Testis (tissue), 5 donors: ENCODE data around the gene PLCXD1. TPM values are rescaled to one million over a fixed set of nuclear protein-coding genes. Genes with fewer than 3 reads are reported as not detected.
"Not testable (repeated sequence)": the region's sequence is repeated elsewhere in the genome, so short reads cannot be mapped to it uniquely, and the experiment has no call there.

ENCODE experiments used
- DNase-seq: peaks from one replicate; pipeline ENCODE4 v3.0.0-alpha.2; 2019
- H3K27ac ChIP-seq, 2 donors: fragments of 200-600 bp; sonication (generic); one replicate each; pipeline ENCODE4 v1.5.1; 2019
- H3K27me3 ChIP-seq: fragments of 200-600 bp; sonication (generic); one replicate; pipeline ENCODE4 v1.5.1; 2019
- H3K36me3 ChIP-seq: fragments of 200-600 bp; sonication (generic); one replicate; pipeline ENCODE4 v1.5.1; 2017; ENCODE audit warnings: low read depth; ENCODE audit errors: missing control alignments
- H3K4me1 ChIP-seq: fragments of 200-600 bp; sonication (generic); one replicate; pipeline ENCODE4 v1.5.1; 2019
- H3K4me3 ChIP-seq, 2 donors: fragments of 200-600 bp; sonication (generic); one replicate each; pipeline ENCODE4 v1.5.1; 2017 to 2019
- H3K9me3 ChIP-seq: fragments of 200-600 bp; sonication (generic); one replicate; pipeline ENCODE4 v1.5.1; 2017
- CTCF ChIP-seq, 3 experiments: fragments of 450-650 bp in 2 of 3; fragments of 200-600 bp in 1 of 3; sonication (generic) in 1 of 3; IDR thresholded peaks; one replicate each; pipeline ENCODE4 v1.5.1; 2016 to 2019; ENCODE audit warnings: antibody characterized with exemption in 3 of 3, mild to moderate bottlenecking in 2 of 3, moderate library complexity in 1 of 3
- POLR2A ChIP-seq: fragments of 450-650 bp; IDR thresholded peaks from one replicate; pipeline ENCODE4 v1.6.1; 2017; ENCODE audit warnings: antibody characterized with exemption, mild to moderate bottlenecking, moderate library complexity
- WGBS, 2 donors: methylation state at CpG; one replicate each; pipeline ENCODE4 v1.1.5; 2018; 5-methylcytosine and 5-hydroxymethylcytosine counted together
- intact Hi-C: fragments of 100-400 bp; cut with DNase I; formaldehyde crosslinking; loops from one replicate; pipeline ENCODE4 v1.15.1; 2023; ENCODE audit warnings: low total_unique reads
- long read RNA-seq, 2 donors: transcript quantifications; one replicate each; lab custom pipeline, GENCODE V29; 2026
- polyA plus RNA-seq: library from polyadenylated mRNA; stranded (reverse); fragments of 350-450 nt; fragmentation: Illumina TruSeq; extraction: RNeasy Lipid Tissue Mini Kit (QIAGEN cat#74804); gene quantifications from one replicate; pipeline ENCODE4 v1.2.3, GENCODE V29; 2014; ENCODE audit warnings: low read depth, low replicate concordance; ENCODE audit not compliant: insufficient read depth
- total RNA-seq, 2 donors: library from RNA; depleted of rRNA; stranded (reverse); fragments of >200 nt; gene quantifications; one replicate each; pipeline ENCODE4 v1.2.3, GENCODE V29; 2016

PLCXD1 gene
- total RNA-seq (10 to 100 TPM; 15.7 to 24.0 TPM), polyA plus RNA-seq (14.6 TPM)
- long read RNA-seq, donor 1, full-length matches to known transcripts = 2 of 79 reads
- long read RNA-seq, donor 1, partial matches to known transcripts = 77 of 79 reads
- long read RNA-seq, donor 1, other reads (novel, unspliced or antisense) = 0 of 79 reads
- long read RNA-seq, donor 2, full-length matches to known transcripts = 1 of 37 reads
- long read RNA-seq, donor 2, partial matches to known transcripts = 36 of 37 reads
- long read RNA-seq, donor 2, other reads (novel, unspliced or antisense) = 0 of 37 reads

- DNase-seq = peak; percentile 50
- no peak within 1 kb of the TSS for H3K27ac ChIP-seq
- WGBS, 2 donors = 16 to 18% methylated on average over 22 to 25 of the region's 25 CpGs
- H3K27me3 ChIP-seq = no peaks in the 10 kb centered on the region
- peak within 1 kb of the TSS in 1 of 2 donors; percentile 13 for H3K4me3 ChIP-seq
- no peaks in the 10 kb centered on the region for H3K9me3 ChIP-seq
- H3K4me1 ChIP-seq = peaks cover 3% of the 10 kb centered on the region
- intact Hi-C loops = no loop called here
- H3K36me3 ChIP-seq = no peaks in the 10 kb centered on the region
- TF ChIP-seq POLR2A = no peak
- TF ChIP-seq CTCF (IDR thresholded peaks at IDR 0.05) = no peak
These were observed at the start of gene PLCXD1 for GRCh38 chrX:281166-281999. Gene PLCXD1, plus strand, starts transcription at chrX:281381. Its CDS starts 2,807 bp downstream, at chrX:284188.

- intact Hi-C loops, H3K36me3 ChIP-seq, H3K4me3 ChIP-seq, DNase-seq, H3K27ac ChIP-seq, H3K4me1 ChIP-seq, H3K9me3 ChIP-seq, H3K27me3 ChIP-seq: not testable (repeated sequence)
- no CpG with 5 or more reads among the region's 45 CpGs for WGBS, 2 donors
These were observed 49.4 kb upstream of the PLCXD1 start for GRCh38 chrX:231637-232277.

- WGBS, 2 donors = no CpG with 5 or more reads among the region's 42 CpGs
These were observed 48.9 kb upstream of the PLCXD1 start for GRCh38 chrX:232278-232655.

GRCh38 chrX:236201-236600, 45.0 kb upstream of the PLCXD1 start:
- H3K27me3 ChIP-seq, intact Hi-C loops, H3K4me3 ChIP-seq, H3K36me3 ChIP-seq, H3K27ac ChIP-seq, H3K4me1 ChIP-seq, H3K9me3 ChIP-seq, DNase-seq: not testable (repeated sequence)
- WGBS, 2 donors = no CpG with 5 or more reads among the region's 6 CpGs

More at GRCh38 chrX:232278-232655, 48.9 kb upstream of the PLCXD1 start:
- H3K27me3 ChIP-seq, H3K9me3 ChIP-seq, H3K27ac ChIP-seq, DNase-seq, intact Hi-C loops, H3K36me3 ChIP-seq, H3K4me1 ChIP-seq, H3K4me3 ChIP-seq: not testable (repeated sequence)

GRCh38 chrX:250965-251364, 30.2 kb upstream of the PLCXD1 start:
- no peaks in the 10 kb centered on the region for H3K36me3 ChIP-seq
- intact Hi-C loops = no loop called here
- H3K4me3 ChIP-seq = no peak overlapping the region
- DNase-seq = no peak
- WGBS, 2 donors = 88 to 94% methylated on average over 7 to 14 of the region's 14 CpGs
- TF ChIP-seq POLR2A (no peak), CTCF (IDR thresholded peaks at IDR 0.05) (no peak)
- no peaks in the 10 kb centered on the region for H3K4me1 ChIP-seq
- no peaks in the 10 kb centered on the region for H3K27me3 ChIP-seq
- no peaks in the 10 kb centered on the region for H3K9me3 ChIP-seq
- H3K27ac ChIP-seq = no peak overlapping the region

- H3K27ac ChIP-seq, DNase-seq, intact Hi-C loops, H3K36me3 ChIP-seq, H3K4me3 ChIP-seq, H3K4me1 ChIP-seq, H3K27me3 ChIP-seq, H3K9me3 ChIP-seq: not testable (repeated sequence)
- 69 to 76% methylated on average over 17 of the region's 17 CpGs for WGBS, 2 donors
These were observed 29.6 kb upstream of the PLCXD1 start for GRCh38 chrX:251396-252243.
